Neural progenitor cell (in vitro differentiated cells): ENCODE results near the gene RMDN2. TPM values are rescaled to one million over a fixed set of nuclear protein-coding genes. Genes with fewer than 3 reads are reported as not detected.
A peak's percentile ranks its signal among the peaks of the same experiment; 100 is the strongest.

Experiments used
- DNase-seq: peaks from one replicate; pipeline ENCODE4 v3.0.0-alpha.2; 2016; ENCODE audit warnings: low spot score
- H2AFZ ChIP-seq: fragments of 200-600 bp; sonication (generic); replicated peaks from 2 replicates; pipeline ENCODE4 v1.6.1; 2016; ENCODE audit warnings: antibody characterized with exemption
- H3F3A ChIP-seq: fragments of 200-600 bp; sonication (generic); 2 replicates; pipeline ENCODE4 v1.6.1; 2016; ENCODE audit warnings: antibody characterized with exemption, low read depth
- H3K27ac ChIP-seq: fragments of 200-600 bp; sonication (generic); 2 replicates; pipeline ENCODE4 v1.5.1; 2016; ENCODE audit warnings: mild to moderate bottlenecking
- H3K27me3 ChIP-seq: fragments of 200-600 bp; sonication (generic); 2 replicates; pipeline ENCODE4 v1.6.1; 2016; ENCODE audit warnings: mild to moderate bottlenecking, moderate library complexity
- H3K36me3 ChIP-seq: fragments of 200-600 bp; sonication (generic); 2 replicates; pipeline ENCODE4 v1.5.1; 2016
- H3K4me1 ChIP-seq: fragments of 200-600 bp; sonication (generic); 2 replicates; pipeline ENCODE4 v1.6.1; 2016; ENCODE audit warnings: mixed run types
- H3K4me2 ChIP-seq: fragments of 200-600 bp; sonication (generic); 2 replicates; pipeline ENCODE4 v1.6.1; 2016
- H3K4me3 ChIP-seq: fragments of 200-600 bp; sonication (generic); 2 replicates; pipeline ENCODE4 v1.5.1; 2016
- H3K79me2 ChIP-seq: fragments of 200-600 bp; sonication (generic); 2 replicates; pipeline ENCODE4 v1.6.1; 2016; ENCODE audit warnings: low read depth
- H3K9ac ChIP-seq: fragments of 200-600 bp; sonication (generic); 2 replicates; pipeline ENCODE4 v1.6.1; 2016
- H3K9me3 ChIP-seq: fragments of 200-600 bp; sonication (generic); 2 replicates; pipeline ENCODE4 v1.5.1; 2016; ENCODE audit warnings: low read depth
- H4K20me1 ChIP-seq: fragments of 200-600 bp; sonication (generic); 2 replicates; pipeline ENCODE4 v1.6.1; 2016; ENCODE audit warnings: low read depth
- H3K27ac Mint-ChIP-seq: 3 replicates; pipeline ENCODE4 v1.8.0; 2021; ENCODE audit warnings: mixed read lengths
- H3K27me3 Mint-ChIP-seq: 2 replicates; pipeline ENCODE4 v1.8.0; 2022; ENCODE audit warnings: low read depth, mild to moderate bottlenecking, inconsistent platforms, moderate library complexity, mixed read lengths; ENCODE audit not compliant: insufficient read depth
- H3K36me3 Mint-ChIP-seq: 3 replicates; pipeline ENCODE4 v1.8.0; 2021; ENCODE audit warnings: mixed read lengths
- H3K4me1 Mint-ChIP-seq: 3 replicates; pipeline ENCODE4 v1.8.0; 2021; ENCODE audit warnings: mixed read lengths
- H3K4me3 Mint-ChIP-seq: 3 replicates; pipeline ENCODE4 v1.8.0; 2021; ENCODE audit warnings: mild to moderate bottlenecking, moderate library complexity, mixed read lengths
- H3K9me3 Mint-ChIP-seq: 3 replicates; pipeline ENCODE4 v1.8.0; 2020; ENCODE audit warnings: mixed read lengths
- EZH2 ChIP-seq: fragments of 200-600 bp; sonication (generic); IDR thresholded peaks from 2 replicates; pipeline ENCODE4 v1.6.1; 2017; ENCODE audit warnings: antibody characterized with exemption, mild to moderate bottlenecking, moderate library complexity
- EZH2phosphoT487 ChIP-seq: fragments of 200-600 bp; sonication (generic); IDR thresholded peaks from 2 replicates; pipeline ENCODE4 v1.6.1; 2017; ENCODE audit warnings: antibody characterized with exemption
- total RNA-seq: library from RNA; depleted of rRNA; stranded (reverse); fragments of >200 nt; gene quantifications from 2 replicates; pipeline ENCODE4 v1.2.3, GENCODE V29; 2015; ENCODE audit warnings: low replicate concordance
- TF ChIP-seq, protein P1 (sequence below): fragments of 200-600 bp; sonication (generic); IDR thresholded peaks from 2 replicates; pipeline ENCODE4 v1.5.1; 2017; ENCODE audit warnings: antibody characterized with exemption, mild to moderate bottlenecking

The RMDN2 gene
- total RNA-seq, 1 donor from 2014 or later = 10.3 TPM

DNA sequence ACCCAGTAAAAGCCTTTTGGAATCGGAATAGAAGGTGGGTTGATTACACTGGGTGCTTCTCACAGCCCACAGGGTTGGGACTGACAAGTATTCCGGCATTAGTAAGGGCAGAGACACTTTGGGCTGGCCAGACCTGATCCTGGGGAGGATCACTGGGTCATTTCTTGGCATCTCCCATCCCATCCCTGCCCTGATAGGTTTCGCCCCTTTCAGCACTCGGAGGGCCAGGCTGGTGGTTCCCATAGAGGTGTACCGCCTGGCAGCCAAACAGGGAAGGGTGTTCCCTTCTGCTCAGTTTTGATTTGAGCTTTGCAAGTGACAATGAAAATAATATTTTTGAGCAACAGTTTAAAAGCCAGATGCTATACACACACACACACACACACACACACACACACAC lies 113.6 kb downstream of the RMDN2 start:
- H3K4me1 ChIP-seq = no peaks in the 10 kb centered on the region
- no peak for TF ChIP-seq EZH2
- TF ChIP-seq, protein P1, sequence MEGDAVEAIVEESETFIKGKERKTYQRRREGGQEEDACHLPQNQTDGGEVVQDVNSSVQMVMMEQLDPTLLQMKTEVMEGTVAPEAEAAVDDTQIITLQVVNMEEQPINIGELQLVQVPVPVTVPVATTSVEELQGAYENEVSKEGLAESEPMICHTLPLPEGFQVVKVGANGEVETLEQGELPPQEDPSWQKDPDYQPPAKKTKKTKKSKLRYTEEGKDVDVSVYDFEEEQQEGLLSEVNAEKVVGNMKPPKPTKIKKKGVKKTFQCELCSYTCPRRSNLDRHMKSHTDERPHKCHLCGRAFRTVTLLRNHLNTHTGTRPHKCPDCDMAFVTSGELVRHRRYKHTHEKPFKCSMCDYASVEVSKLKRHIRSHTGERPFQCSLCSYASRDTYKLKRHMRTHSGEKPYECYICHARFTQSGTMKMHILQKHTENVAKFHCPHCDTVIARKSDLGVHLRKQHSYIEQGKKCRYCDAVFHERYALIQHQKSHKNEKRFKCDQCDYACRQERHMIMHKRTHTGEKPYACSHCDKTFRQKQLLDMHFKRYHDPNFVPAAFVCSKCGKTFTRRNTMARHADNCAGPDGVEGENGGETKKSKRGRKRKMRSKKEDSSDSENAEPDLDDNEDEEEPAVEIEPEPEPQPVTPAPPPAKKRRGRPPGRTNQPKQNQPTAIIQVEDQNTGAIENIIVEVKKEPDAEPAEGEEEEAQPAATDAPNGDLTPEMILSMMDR = no peak
- TF ChIP-seq EZH2phosphoT487 = no peak
- Mint-ChIP-seq H3K9me3 (peaks cover 2% of the 10 kb centered on the region), H3K27me3 (no peaks in the 10 kb centered on the region), H3K4me1 (peaks cover 16% of the 10 kb centered on the region), H3K27ac (no peak overlapping the region), H3K36me3 (no peaks in the 10 kb centered on the region), H3K4me3 (no peak overlapping the region)
- no peaks in the 10 kb centered on the region for H3K79me2 ChIP-seq
- no peaks in the 10 kb centered on the region for H3K9me3 ChIP-seq
- H3K27me3 ChIP-seq = peaks cover 6% of the 10 kb centered on the region
- no peak for DNase-seq
- no peaks in the 10 kb centered on the region for H4K20me1 ChIP-seq
- H2AFZ ChIP-seq = peak overlapping the region; percentile 95
- peak overlapping the region; percentile 15 for H3K4me3 ChIP-seq
- H3K4me2 ChIP-seq = peak overlapping the region; percentile 50
- H3K27ac ChIP-seq = no peak overlapping the region
- H3K36me3 ChIP-seq = no peaks in the 10 kb centered on the region
- no peak overlapping the region for H3K9ac ChIP-seq
- H3F3A ChIP-seq = peaks cover 14% of the 10 kb centered on the region

DNA sequence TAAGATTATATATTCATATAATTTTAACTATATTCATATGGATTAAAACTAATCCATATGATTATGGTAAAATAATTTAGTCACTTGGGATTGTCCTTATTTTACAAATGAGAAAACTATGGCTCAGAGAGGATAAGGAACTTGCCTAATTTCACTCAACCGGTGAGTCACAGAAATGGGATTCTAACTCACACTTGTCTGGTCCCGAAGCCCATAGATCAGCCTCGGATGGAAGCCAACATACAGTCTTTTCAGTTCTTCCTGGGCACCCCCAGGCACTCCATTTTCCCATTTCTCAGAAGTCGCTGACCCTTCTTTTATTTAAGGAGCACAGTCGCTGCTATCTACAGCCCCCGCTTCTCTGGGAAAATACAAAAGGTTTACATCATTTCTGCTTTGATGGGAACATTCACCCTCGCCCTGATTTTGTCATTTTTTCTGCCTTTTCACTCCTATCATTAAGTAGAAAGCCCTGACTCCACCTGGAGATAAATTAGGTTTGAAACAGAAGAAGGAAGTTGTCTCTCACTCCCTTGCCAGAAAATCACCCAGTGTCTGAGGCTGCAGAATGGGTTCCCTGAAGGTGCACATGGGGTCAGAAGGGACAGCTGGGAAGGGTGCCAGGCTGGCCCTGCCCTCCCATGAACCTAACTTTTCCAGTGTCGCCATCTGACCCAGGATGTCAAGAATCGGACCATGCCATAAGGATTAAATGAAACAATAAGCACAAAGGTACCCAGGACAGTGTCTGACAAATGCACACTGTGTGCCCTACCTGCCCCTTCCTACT lies 114.2 kb downstream of the RMDN2 start:
- H3K27ac Mint-ChIP-seq = no peak overlapping the region
- no peaks in the 10 kb centered on the region for H3K36me3 ChIP-seq
- TF ChIP-seq, protein P1 = no peak
- TF ChIP-seq EZH2phosphoT487 = no peak
- TF ChIP-seq EZH2 = no peak
- H3K9me3 ChIP-seq = no peaks in the 10 kb centered on the region
- H4K20me1 ChIP-seq = no peaks in the 10 kb centered on the region
- peaks cover 16% of the 10 kb centered on the region for H3K4me1 Mint-ChIP-seq
- H3K36me3 Mint-ChIP-seq = no peaks in the 10 kb centered on the region
- peaks cover 14% of the 10 kb centered on the region for H3F3A ChIP-seq
- no peak overlapping the region for H3K4me3 ChIP-seq
- H3K27me3 Mint-ChIP-seq = no peaks in the 10 kb centered on the region
- H3K4me2 ChIP-seq = no peak overlapping the region
- peaks cover 2% of the 10 kb centered on the region for H3K9me3 Mint-ChIP-seq
- no peak overlapping the region for H3K9ac ChIP-seq
- peaks cover 6% of the 10 kb centered on the region for H3K27me3 ChIP-seq
- no peak overlapping the region for H2AFZ ChIP-seq
- H3K4me3 Mint-ChIP-seq = no peak overlapping the region
- DNase-seq = no peak
- no peaks in the 10 kb centered on the region for H3K79me2 ChIP-seq
- H3K4me1 ChIP-seq = no peaks in the 10 kb centered on the region
- no peak overlapping the region for H3K27ac ChIP-seq

DNA sequence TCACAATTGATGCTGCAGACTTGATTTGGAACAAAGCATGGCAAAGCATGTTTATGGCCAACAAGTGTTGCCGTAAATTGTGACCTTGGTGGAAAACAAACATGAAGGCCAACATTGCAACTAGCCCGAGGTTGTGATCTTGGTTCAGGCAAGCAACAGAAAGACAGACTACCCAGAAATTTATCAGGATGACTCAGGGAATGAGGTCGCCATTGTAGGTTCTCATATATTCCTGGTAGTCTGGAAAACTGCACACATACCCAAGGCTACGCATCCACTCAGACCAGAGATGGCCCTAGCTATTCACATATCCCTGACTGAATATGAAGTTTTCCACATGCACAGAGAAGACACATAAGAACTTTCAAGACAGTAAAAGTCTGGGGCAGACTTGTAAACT lies 120.7 kb downstream of the RMDN2 start:
- H3K4me1 ChIP-seq = no peaks in the 10 kb centered on the region
- no peak overlapping the region for H3K9ac ChIP-seq
- no peak overlapping the region for H3K27ac Mint-ChIP-seq
- H3K4me3 Mint-ChIP-seq = no peak overlapping the region
- H3K79me2 ChIP-seq = no peaks in the 10 kb centered on the region
- no peaks in the 10 kb centered on the region for H3K36me3 ChIP-seq
- no peaks in the 10 kb centered on the region for H3K27me3 ChIP-seq
- no peak for DNase-seq
- no peaks in the 10 kb centered on the region for H3K4me1 Mint-ChIP-seq
- no peak overlapping the region for H3K4me3 ChIP-seq
- H3F3A ChIP-seq = no peaks in the 10 kb centered on the region
- no peaks in the 10 kb centered on the region for H3K9me3 ChIP-seq
- no peak overlapping the region for H3K27ac ChIP-seq
- H3K9me3 Mint-ChIP-seq = peaks cover 2% of the 10 kb centered on the region
- H4K20me1 ChIP-seq = no peaks in the 10 kb centered on the region
- H3K27me3 Mint-ChIP-seq = no peaks in the 10 kb centered on the region
- H3K36me3 Mint-ChIP-seq = no peaks in the 10 kb centered on the region
- no peak for TF ChIP-seq EZH2phosphoT487
- TF ChIP-seq, protein P1 = no peak
- no peak for TF ChIP-seq EZH2
- no peak overlapping the region for H2AFZ ChIP-seq
- no peak overlapping the region for H3K4me2 ChIP-seq
